HepG2 (cell line): ENCODE measurements around the gene KLHL30. TPM values are rescaled to one million over a fixed set of nuclear protein-coding genes. Genes with fewer than 3 reads are reported as not detected.

Experiments used
- ATAC-seq: fragments of 200-7000 bp; cut with Tn5 transposase; 3 replicates; pipeline ENCODE4 v1.9.1; 2020; ENCODE audit warnings: mild to moderate bottlenecking, moderate library complexity
- BruUV-seq: library from RNA; stranded (reverse); fragments of 400-500 nt; replicated peaks from 2 replicates; lab custom pipeline; 2021; lab: Mats Ljungman, UMichigan
- CTCF ChIA-PET: fragments of 300-600 bp; formaldehyde crosslinking; extraction: SDS; loops from one replicate; lab custom pipeline; 2021; ENCODE audit warnings: low total read pairs, inconsistent platforms, low intra/inter-chr PET ratio; lab: Yijun Ruan, JAX
- POLR2A ChIA-PET: fragments of 350-600 bp; sonication (Branson Sonifier 250); formaldehyde crosslinking; loops from one replicate; lab custom pipeline; 2020; ENCODE audit warnings: antibody characterized with exemption, inconsistent platforms; lab: Yijun Ruan, JAX
- DNase-seq: peaks from one replicate; pipeline ENCODE4 v3.0.0-alpha.2; 2015; ENCODE audit warnings: low spot score
- FAIRE-seq: peaks from 3 replicates; lab custom pipeline; 2011; peaks lifted over from hg19 to GRCh38; lab: Jason Lieb, UNC
- H2AFZ ChIP-seq: one replicate; pipeline ENCODE4 v1.6.1; 2011; ENCODE audit warnings: low read length, inconsistent platforms
- H3K27ac ChIP-seq: fragments of 300-600 bp; 3 replicates; pipeline ENCODE4 v1.8.0; 2011; ENCODE audit warnings: mixed run types, mild to moderate bottlenecking, mixed read lengths, low read length, inconsistent platforms; ENCODE audit not compliant: insufficient read depth; ENCODE audit errors: extremely low read length
- H3K27me3 ChIP-seq, 2 experiments: fragments of 200-600 bp in 1 of 2; 2 replicates in 1 of 2; 3 replicates in 1 of 2; pipeline versions ENCODE4 v1.6.0 to v1.8.0; 2011; ENCODE audit warnings: low read length in 2 of 2, mild to moderate bottlenecking in 2 of 2, moderate library complexity in 2 of 2, inconsistent platforms in 1 of 2; ENCODE audit not compliant: insufficient read depth in 2 of 2, control insufficient read depth in 1 of 2
- H3K36me3 ChIP-seq, 2 experiments: fragments of 200-600 bp in 1 of 2; replicated peaks in 1 of 2; 2 replicates in 1 of 2; 3 replicates in 1 of 2; pipeline versions ENCODE4 v1.5.1 to v1.8.0; 2011; ENCODE audit warnings: low read length in 2 of 2, inconsistent platforms in 1 of 2; ENCODE audit not compliant: insufficient read depth in 2 of 2, control insufficient read depth in 1 of 2
- H3K4me1 ChIP-seq: 2 replicates; pipeline ENCODE4 v1.5.1; 2012; ENCODE audit warnings: low read length, inconsistent platforms; ENCODE audit not compliant: insufficient read depth
- H3K4me2 ChIP-seq: 2 replicates; pipeline ENCODE4 v1.6.0; 2011; ENCODE audit warnings: low read depth, low read length, inconsistent platforms
- H3K4me3 ChIP-seq, 3 experiments: fragments of 200-600 bp in 1 of 3; sonication (generic), shearing (Covaris generic) in 1 of 3; replicated peaks in 1 of 3; 2 replicates each; pipeline ENCODE4 v1.5.1; 2011 to 2016; ENCODE audit warnings: low read length in 3 of 3, inconsistent platforms in 2 of 3, low read depth in 2 of 3, mild to moderate bottlenecking in 2 of 3, control low read depth in 1 of 3, mixed read lengths in 1 of 3; ENCODE audit not compliant: insufficient read depth in 1 of 3
- H3K79me2 ChIP-seq: one replicate; pipeline ENCODE4 v1.6.1; 2011; ENCODE audit warnings: low read length, inconsistent platforms; ENCODE audit not compliant: insufficient read depth
- H3K9ac ChIP-seq: 2 replicates; pipeline ENCODE4 v1.6.0; 2011; ENCODE audit warnings: mild to moderate bottlenecking, low read depth, low read length, inconsistent platforms; ENCODE audit not compliant: insufficient read depth
- H3K9me3 ChIP-seq: 2 replicates; pipeline ENCODE4 v1.5.1; 2012; ENCODE audit warnings: mild to moderate bottlenecking, low read length
- H4K20me1 ChIP-seq: 2 replicates; pipeline ENCODE4 v1.6.0; 2011; ENCODE audit warnings: inconsistent platforms, mild to moderate bottlenecking, low read length, moderate library complexity; ENCODE audit not compliant: insufficient read depth
- CERS6 ChIP-seq: sonication (generic); formaldehyde crosslinking; IDR thresholded peaks from 2 replicates; pipeline ENCODE4 v1.5.0; 2020; ENCODE audit warnings: missing genetic modification reagents
- CTCF ChIP-seq: sonication (generic); formaldehyde crosslinking; IDR thresholded peaks from 2 replicates; pipeline ENCODE4 v1.5.0; 2020; ENCODE audit warnings: mild to moderate bottlenecking, missing genetic modification reagents, moderate library complexity
- HIC2 ChIP-seq: sonication (generic); formaldehyde crosslinking; IDR thresholded peaks from 2 replicates; pipeline ENCODE4 v1.9.0; 2022; ENCODE audit warnings: low read depth, missing genetic modification reagents
- HOXD1 ChIP-seq: sonication (generic); formaldehyde crosslinking; IDR thresholded peaks from 2 replicates; pipeline ENCODE4 v1.5.0; 2020; ENCODE audit warnings: missing genetic modification reagents
- KDM5A ChIP-seq: fragments of 200-600 bp; sonication (generic); IDR thresholded peaks from 2 replicates; pipeline ENCODE4 v1.7.0; 2018; ENCODE audit warnings: antibody characterized with exemption, mild to moderate bottlenecking, low read length, borderline replicate concordance
- KLF11 ChIP-seq: IDR thresholded peaks from 2 replicates; pipeline ENCODE4 v1.6.1; 2016; ENCODE audit warnings: missing compliant biosample characterization
- MAF1 ChIP-seq: sonication (generic); formaldehyde crosslinking; IDR thresholded peaks from 2 replicates; pipeline ENCODE4 v1.5.0; 2020; ENCODE audit warnings: missing genetic modification reagents, borderline replicate concordance
- SATB2 ChIP-seq: sonication (generic); formaldehyde crosslinking; IDR thresholded peaks from 2 replicates; pipeline ENCODE4 v1.5.0; 2020; ENCODE audit warnings: missing genetic modification reagents
- SP1 ChIP-seq, 2 experiments: fragments of 450-650 bp in 1 of 2; sonication (generic) in 1 of 2; formaldehyde crosslinking in 1 of 2; IDR thresholded peaks; 2 replicates each; pipeline versions ENCODE4 v1.4.0 to v1.6.1; 2016 to 2020; ENCODE audit warnings: missing genetic modification reagents in 1 of 2
- TERF1 ChIP-seq: sonication (generic); formaldehyde crosslinking; IDR thresholded peaks from 2 replicates; pipeline ENCODE4 v1.8.0; 2022; ENCODE audit warnings: mild to moderate bottlenecking, missing genetic modification reagents, moderate library complexity
- TFAP4 ChIP-seq: sonication (generic); IDR thresholded peaks from 2 replicates; pipeline ENCODE4 v1.6.1; 2016; ENCODE audit warnings: low read depth, borderline replicate concordance
- ZFP90 ChIP-seq: sonication (generic); formaldehyde crosslinking; IDR thresholded peaks from 2 replicates; pipeline ENCODE4 v1.8.0; 2022; ENCODE audit warnings: missing genetic modification reagents, mild to moderate bottlenecking, inconsistent platforms, borderline replicate concordance
- ZNF207 ChIP-seq: fragments of 450-650 bp; IDR thresholded peaks from 2 replicates; pipeline ENCODE4 v1.6.1; 2016; ENCODE audit warnings: antibody characterized with exemption, borderline replicate concordance
- ZNF263 ChIP-seq: sonication (generic); formaldehyde crosslinking; IDR thresholded peaks from 2 replicates; pipeline ENCODE4 v1.4.0; 2020; ENCODE audit warnings: missing genetic modification reagents
- ZNF430 ChIP-seq: sonication (generic); formaldehyde crosslinking; IDR thresholded peaks from 2 replicates; pipeline ENCODE4 v1.9.0; 2021; ENCODE audit warnings: mild to moderate bottlenecking, missing genetic modification reagents
- ZNF772 ChIP-seq: sonication (generic); formaldehyde crosslinking; IDR thresholded peaks from 2 replicates; pipeline ENCODE4 v1.5.0; 2020; ENCODE audit warnings: mild to moderate bottlenecking, missing genetic modification reagents
- ZNF788 ChIP-seq: sonication (generic); formaldehyde crosslinking; IDR thresholded peaks from 2 replicates; pipeline ENCODE4 v1.5.0; 2020; ENCODE audit warnings: mild to moderate bottlenecking, missing genetic modification reagents, borderline replicate concordance
- WGBS: methylation state at CpG from one replicate; pipeline ENCODE4 v1.1.6; 2017; ENCODE audit warnings: low lambda C conversion rate; 5-methylcytosine and 5-hydroxymethylcytosine counted together
- in situ Hi-C: cut with HindIII; loops from 2 replicates; pipeline ENCODE4 v1.10.0; 2017; ENCODE audit warnings: low pct_unique_long_range_greater_than_20kb; ENCODE audit not compliant: extremely low pct_ligation_motif_present
- intact Hi-C: fragments of 100-400 bp; cut with micrococcal nuclease; formaldehyde crosslinking; loops from one replicate; pipeline ENCODE4 v1.10.0; 2022; ENCODE audit not compliant: unreplicated experiment
- polyA plus RNA-seq, 8 experiments: library from polyadenylated mRNA; depleted of rRNA in 3 of 8; stranded (reverse) in 7 of 8; unstranded in 1 of 8; fragments of >200 nt; fragmentation: Illumina TruSeq in 4 of 8; extraction: Trizol in 4 of 8; gene quantifications; 2 replicates each; pipeline versions ENCODE4 v1.2.1 to v1.2.3, GENCODE V29; 2011 to 2016; ENCODE audit warnings: low read depth in 4 of 8, missing spikeins in 1 of 8, mixed read lengths in 1 of 8; ENCODE audit not compliant: insufficient read depth in 1 of 8
- total RNA-seq, 5 experiments: library from RNA; depleted of rRNA; stranded (reverse); fragments of >200 nt; fragmentation: Illumina TruSeq; extraction: Trizol; gene quantifications; 2 replicates each; pipeline ENCODE4 v1.2.3, GENCODE V29; 2016; ENCODE audit warnings: low read depth in 1 of 5

The KLHL30 gene
- total and polyA plus RNA-seq, 2 of the 13 experiments (the other 11 are each of a cell fraction or from before 2014, with no cell fraction given), result 0.05 TPM; not detected in 1

GRCh38 chr2:238119756-238120462, 18.6 kb upstream of the KLHL30 start:
- Histone ChIP-seq H2AFZ (no peak overlapping the region), H3K9me3 (no peaks in the 10 kb centered on the region), H3K4me1 (0 out of 2 replicates have a peak, but pooled peaks cover 11% of the 10 kb centered on the region), H3K4me2 (peak overlapping the region; percentile 36), H3K9ac (no peak overlapping the region), H3K4me3 (peak overlapping the region in 1 of 3 experiments; percentile 22; a peak in 1 of 6 replicates), H3K27ac (no peak overlapping the region), H3K79me2 (no peaks in the 10 kb centered on the region), H3K36me3 (no peaks in the 10 kb centered on the region), H3K27me3 (peaks cover 3 to 57% of the 10 kb centered on the region in 2 experiments), H4K20me1 (no peaks in the 10 kb centered on the region)
- DNase-seq (no peak), ATAC-seq (peak; percentile 20), FAIRE-seq (no peak)
- ChIA-PET POLR2A (no interaction called here), CTCF (interaction anchor here (1.5 kb wide), 1 partner anchor 20 kb away, joined by 6 read pairs; no protein-coding TSS in a partner anchor)
- in situ Hi-C loops, result no loop called here
- WGBS, result 18% methylated on average over 11 of the region's 15 CpGs
- BruUV-seq, result no TSS peak
- intact Hi-C loops, result no loop called here
- TF ChIP-seq CTCF, result no peak
- TF ChIP-seq ZNF263 (CRISPR knock-in tag), result peak; percentile 61; the same call in 1 of the 2 replicates
- no peak for TF ChIP-seq ZNF772 (CRISPR knock-in tag)
- 0 out of 2 replicates have a peak, but pooled peaks have one; percentile 9 for TF ChIP-seq ZNF430 (CRISPR knock-in tag)
- no peak for TF ChIP-seq MAF1 (CRISPR knock-in tag)
- no peak for TF ChIP-seq ZFP90 (CRISPR knock-in tag)
- TF ChIP-seq ZNF207, result no peak
- no peak for TF ChIP-seq KDM5A
- no peak for TF ChIP-seq CERS6 (CRISPR knock-in tag)
- TF ChIP-seq TFAP4, result no peak
- no peak for TF ChIP-seq KLF11 (CRISPR knock-in tag)
- no peak for TF ChIP-seq SATB2
- no peak for TF ChIP-seq SP1 (IDR thresholded peaks at IDR 0.05)
- TF ChIP-seq SP1 (CRISPR knock-in tag; IDR thresholded peaks at IDR 0.05), result no peak
- no peak for TF ChIP-seq TERF1 (CRISPR knock-in tag)
- no peak for TF ChIP-seq ZNF788 (CRISPR knock-in tag)
- no peak for TF ChIP-seq HOXD1
- no peak for TF ChIP-seq HIC2
